CD4-positive, alpha-beta T cell treated with Interferon alpha-2 for 1 hour (primary cell): ENCODE data around the gene ALPP.
"Not testable (repeated sequence)": the region's sequence is repeated elsewhere in the genome, so short reads cannot be mapped to it uniquely, and the experiment has no call there.

Experiments
- DNase-seq, 2 donors: peaks; one replicate each; pipeline ENCODE4 v3.0.0-alpha.2; 2020 to 2022

ALPP gene

DNA sequence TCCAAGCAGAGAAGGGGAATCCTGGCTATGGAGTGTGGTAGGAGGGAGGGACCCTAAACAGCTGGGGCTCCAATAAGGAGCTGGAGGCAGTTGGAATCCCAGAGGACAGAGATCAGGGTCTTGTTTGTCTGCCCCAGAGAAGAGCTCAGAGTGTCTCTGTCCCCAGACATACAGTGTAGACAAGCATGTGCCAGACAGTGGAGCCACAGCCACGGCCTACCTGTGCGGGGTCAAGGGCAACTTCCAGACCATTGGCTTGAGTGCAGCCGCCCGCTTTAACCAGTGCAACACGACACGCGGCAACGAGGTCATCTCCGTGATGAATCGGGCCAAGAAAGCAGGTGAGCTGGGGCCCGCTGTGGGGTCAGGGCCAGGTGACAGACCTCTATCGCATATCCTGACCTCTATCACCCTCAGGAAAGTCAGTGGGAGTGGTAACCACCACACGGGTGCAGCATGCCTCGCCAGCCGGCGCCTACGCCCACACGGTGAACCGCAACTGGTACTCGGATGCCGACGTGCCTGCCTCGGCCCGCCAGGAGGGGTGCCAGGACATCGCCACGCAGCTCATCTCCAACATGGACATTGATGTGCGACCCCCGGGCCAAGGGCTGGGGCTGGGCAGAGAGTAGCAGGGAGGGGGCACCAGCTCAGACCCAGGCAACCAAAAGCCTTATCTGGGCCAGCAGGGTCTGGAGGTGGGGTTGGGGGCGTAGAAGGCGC is 29.0 kb downstream of the ALPP start:
- not testable (repeated sequence) for DNase-seq

DNA sequence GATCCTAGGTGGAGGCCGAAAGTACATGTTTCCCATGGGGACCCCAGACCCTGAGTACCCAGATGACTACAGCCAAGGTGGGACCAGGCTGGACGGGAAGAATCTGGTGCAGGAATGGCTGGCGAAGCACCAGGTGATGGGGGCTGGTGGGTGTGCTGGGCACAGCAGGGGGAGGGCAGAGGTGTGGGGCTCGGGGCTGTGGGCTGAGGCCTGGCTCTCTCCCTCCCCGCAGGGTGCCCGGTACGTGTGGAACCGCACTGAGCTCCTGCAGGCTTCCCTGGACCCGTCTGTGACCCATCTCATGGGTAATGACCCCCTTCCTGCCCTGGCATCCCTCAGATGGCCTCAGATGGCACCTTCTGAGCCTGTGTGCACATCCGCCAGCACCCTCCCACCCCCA is 29.7 kb downstream of the ALPP start:
- DNase-seq, result not testable (repeated sequence)

DNA sequence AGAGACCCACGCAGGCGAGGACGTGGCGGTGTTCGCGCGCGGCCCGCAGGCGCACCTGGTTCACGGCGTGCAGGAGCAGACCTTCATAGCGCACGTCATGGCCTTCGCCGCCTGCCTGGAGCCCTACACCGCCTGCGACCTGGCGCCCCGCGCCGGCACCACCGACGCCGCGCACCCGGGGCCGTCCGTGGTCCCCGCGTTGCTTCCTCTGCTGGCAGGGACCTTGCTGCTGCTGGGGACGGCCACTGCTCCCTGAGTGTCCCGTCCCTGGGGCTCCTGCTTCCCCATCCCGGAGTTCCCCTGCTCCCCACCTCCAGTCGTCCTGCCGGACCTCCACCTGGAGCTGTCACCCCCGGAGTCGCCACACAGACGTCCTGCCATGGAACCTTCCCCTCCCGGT is 31.1 kb downstream of the ALPP start:
- DNase-seq, result not testable (repeated sequence)

DNA sequence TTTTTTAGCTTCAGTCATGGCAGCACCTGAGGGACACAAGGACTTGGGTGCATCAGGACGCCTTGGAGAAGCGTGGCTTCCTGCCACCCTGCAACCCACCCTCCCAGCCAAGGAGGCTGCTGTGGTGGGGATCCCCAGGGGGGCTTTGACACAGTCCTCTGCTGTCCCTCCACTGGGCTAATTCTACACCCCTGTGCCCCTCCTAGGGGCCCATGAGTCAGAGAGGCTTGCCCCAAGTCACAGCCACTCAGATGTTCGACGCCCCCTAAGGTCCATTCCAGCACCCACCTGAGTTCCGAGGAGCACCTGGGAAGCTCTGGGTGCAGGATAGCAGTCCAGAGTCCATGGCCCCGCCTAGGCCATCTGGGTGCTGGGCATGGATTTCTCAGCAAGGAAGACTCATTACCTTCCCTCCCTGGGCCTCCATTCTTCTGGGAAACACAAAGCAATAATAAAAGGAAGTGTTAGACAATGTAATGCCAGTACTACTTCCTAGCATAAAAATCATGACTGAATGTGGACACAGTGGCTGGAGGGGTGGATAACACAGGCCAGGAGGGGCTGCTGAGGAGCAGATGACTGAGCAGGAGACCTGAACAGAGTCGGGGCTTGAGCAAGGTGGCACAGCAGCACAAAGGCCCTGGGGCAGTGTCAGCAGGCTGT is 31.8 kb downstream of the ALPP start:
- DNase-seq, result no peak

DNA sequence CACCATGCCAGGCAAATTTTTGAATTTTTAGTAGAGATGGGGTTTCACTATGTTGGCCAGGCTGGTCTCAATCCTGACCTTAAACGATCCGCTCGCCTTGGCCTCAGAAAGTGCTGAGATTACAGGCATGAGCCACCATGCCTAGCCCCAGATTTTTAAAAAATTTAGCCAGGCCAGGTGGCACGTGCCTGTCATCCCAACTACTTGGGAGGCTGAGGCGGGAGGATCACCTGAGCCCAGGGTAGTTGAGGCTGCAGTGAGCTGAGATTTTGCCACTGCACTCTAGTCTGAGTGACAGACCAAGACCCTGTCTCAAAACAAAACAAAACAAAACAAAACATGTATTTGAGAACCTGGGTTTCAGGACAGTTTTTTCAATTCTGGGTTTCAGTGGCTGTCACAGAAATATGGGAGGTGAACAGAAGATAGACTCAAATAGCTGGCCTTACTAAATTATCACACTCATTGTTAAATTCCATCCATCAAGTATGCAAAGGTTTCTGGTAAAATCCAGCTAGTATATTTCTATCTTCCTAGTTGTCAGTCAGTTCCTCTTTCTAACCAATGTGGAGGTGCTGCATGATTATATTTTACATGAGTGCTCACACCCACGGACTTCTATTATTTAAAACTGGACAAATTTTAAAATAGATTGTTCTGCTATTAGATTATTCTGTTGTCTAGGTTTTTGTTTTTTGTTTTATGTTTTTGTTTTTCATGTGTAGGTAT is 33.5 kb downstream of the ALPP start:
- DNase-seq, result no peak

DNA sequence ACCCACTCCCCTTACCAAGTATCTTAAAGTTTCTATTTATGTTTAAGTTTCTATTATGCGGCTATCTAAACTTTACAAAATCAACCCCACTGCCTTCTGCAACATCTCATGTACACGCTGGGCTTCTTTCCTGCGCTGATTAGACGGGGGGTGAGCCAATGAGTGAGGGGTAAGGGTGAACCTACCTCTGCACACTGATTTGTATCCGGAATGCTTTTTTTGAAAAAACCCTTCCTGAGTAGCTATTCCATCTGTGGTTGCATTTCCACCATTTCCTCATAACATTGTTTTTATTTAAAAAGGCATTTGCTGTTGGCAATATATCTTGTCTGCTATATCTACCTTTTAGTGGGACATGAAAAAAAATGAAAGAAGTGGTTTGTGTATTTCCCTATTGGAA is 34.4 kb downstream of the ALPP start:
- no peak for DNase-seq

DNA sequence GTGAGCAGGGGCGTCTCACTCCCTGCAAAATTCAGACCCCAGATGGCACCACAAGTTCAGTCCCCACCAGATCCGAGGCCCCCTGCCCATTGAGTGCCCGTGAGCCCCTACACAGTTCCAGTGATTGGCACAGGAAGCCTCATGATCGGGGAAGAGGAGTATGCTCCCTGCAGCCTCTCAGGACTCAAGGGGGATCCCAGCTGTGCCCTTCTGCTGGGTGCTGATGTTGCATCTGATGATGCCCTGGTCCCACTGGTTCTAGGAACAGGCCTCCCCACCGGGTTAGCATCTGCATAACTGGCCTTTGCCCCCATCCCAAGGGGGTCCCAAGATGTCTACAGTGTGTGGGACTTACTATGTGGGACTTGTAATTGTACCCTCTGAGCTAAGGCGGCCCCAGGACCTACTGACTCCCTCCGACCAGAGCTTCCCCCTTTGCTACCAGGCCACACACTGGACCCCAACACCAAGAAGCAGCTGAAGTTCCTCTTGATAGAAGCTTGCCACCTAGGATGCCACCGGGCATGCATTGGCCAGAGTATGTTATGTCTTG is 36.7 kb downstream of the ALPP start:
- DNase-seq, result no peak

DNA sequence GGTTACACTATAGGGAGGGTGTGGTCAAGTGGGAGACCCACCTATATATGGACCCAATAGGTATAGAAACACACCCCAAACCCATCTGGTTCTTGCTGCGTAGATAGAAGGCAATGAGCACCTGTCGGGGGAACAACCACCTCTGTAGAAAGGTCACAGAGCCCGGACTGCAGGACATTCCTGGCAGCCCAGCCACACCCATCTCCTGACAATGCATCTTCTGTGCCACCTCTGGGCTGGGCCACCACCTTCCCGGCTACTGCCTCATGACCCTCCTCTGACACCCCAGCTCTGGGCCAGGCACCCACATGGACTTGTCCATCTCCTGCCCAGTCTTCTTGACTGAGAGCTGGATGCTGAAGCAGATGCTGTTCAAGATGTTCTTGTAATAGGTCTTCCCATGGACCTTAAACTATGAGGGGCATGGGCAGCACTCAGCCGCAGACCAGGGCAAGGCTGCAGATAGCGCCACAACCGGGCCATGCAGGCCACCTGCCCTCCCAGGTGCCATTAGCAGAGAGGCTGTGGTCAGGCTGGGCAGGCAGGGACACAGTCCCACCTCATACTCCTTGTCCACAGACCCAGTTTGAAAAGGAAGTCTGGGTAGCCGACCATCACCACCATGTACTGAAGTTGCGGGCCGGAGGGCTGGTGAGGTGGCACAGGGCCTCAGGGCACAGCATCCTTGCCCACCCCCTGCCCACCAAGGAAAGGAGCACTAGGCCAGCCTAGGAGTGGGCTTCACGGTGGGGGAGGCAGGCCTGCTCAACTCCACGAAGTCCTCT is 37.4 kb downstream of the ALPP start:
- DNase-seq, result no peak

DNA sequence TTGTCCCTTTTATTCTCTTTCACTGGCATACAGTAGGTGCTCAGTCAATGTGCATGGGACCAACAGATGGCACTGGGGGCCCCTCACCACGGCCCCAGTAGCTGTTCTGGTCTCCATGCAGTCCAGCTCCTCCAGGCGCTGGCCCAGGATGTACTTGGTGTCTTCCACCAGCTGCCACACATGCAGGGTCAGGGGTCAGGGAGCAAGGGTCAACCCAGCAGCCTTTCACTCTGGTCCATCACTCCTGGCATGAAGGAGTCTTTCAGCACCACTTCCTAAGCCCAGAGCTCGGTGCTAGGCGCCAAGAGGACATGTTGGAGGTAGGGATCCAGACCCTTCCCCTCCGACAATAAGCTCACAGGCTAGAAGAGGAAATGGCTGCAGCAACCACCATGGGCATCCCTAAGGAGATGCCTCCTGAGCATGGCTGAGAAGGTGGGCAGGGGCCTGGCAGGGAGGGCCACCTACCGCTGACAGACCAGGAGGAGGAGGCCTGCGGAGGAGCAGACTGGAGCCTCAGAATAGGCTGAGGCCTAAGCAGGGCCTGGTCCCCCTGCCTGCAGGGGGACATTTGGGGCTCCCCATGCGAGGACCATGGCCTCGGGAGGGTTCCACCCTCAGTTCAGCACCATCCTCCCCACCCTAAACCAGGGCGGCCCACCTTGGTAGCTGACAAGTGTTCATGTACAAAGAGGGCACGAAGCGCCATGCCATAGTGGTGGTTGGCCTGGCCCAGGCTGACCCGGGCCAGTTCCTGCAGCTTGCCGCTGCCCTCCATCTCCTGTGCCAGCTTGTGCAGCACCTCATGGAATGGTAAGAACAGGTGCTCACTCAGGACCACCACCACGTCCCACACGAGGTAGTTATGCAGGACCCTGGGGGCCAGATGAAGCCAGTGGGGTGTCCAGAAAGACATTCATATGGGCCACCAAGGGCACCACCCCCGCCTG is 38.2 kb downstream of the ALPP start:
- DNase-seq, result no peak

DNA sequence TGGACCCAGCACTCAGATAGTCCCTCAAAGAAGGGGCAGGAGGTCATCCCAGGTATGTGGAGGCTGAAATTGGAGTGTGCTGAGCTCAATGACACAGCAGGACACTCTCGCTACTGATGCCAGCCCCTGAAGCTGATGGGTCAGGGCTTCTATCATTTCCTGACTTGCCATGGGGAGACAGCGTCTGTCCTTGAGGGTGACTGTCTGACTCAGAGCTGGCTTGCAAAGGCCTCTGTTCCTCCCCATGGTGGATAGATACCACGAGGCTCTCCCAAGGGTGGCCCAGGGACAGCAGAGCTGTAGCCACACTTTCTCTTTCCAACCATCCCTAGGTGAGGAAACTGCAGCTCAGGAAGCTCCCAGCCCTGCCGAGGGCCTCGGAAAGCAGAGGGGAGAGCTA is 38.9 kb downstream of the ALPP start:
- DNase-seq, result no peak

DNA sequence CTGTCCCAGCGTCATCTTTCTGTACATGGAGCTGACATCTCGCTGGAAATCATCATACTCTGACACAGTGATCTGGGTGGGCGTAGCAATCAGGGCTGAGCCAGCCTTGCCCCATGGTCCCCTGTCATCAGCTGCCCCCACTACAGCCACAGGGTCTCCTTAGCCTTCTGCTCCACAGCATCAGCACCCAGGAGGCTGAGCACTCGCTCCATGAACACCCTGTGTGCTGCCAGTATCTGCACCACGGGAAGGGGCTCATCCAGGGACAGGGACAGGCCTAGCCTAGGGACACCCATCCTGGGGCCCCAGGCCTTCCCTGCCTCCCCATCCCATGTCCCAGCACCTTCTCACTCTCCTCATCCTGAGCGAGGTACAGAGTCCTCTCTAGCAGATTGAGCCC is 39.5 kb downstream of the ALPP start:
- DNase-seq, result no peak

DNA sequence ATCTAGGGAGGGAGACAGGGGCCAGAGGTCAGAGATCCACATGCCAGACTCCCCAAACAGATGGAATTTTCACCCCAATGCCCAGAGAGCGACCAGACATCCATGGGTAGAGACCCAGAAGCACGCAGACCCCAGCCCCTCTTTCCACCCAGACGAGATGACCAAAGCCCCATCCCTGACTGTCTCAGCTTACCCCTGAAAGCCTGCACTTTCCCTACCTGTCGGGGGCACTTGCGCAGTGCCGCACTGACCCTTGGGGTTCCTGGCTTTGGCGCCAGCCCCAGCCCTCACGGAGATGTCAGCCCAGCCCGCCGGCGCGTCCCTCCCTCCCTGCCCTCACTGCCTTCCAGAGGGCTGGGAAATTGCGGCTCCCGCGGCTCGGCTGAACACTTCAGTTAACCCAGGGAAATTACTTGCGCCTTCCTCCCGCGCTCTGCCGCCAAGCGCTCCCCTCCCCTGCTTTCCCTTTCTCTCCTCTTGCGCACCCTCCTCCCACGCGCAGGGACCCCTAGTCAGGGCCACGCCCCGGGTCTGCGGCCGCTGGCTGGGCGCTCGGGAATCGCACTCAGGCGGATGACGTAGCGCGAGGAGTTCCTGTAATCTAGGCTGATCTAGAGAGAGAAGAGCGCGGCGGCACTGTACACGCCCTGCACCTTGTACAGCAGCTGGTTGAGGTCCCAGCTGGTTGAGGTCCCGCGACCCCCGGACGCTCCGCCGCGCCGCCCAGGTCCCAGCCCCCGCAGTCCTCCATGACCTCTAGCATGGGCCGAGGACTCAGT is 40.1 kb downstream of the ALPP start:
- no peak for DNase-seq

DNA sequence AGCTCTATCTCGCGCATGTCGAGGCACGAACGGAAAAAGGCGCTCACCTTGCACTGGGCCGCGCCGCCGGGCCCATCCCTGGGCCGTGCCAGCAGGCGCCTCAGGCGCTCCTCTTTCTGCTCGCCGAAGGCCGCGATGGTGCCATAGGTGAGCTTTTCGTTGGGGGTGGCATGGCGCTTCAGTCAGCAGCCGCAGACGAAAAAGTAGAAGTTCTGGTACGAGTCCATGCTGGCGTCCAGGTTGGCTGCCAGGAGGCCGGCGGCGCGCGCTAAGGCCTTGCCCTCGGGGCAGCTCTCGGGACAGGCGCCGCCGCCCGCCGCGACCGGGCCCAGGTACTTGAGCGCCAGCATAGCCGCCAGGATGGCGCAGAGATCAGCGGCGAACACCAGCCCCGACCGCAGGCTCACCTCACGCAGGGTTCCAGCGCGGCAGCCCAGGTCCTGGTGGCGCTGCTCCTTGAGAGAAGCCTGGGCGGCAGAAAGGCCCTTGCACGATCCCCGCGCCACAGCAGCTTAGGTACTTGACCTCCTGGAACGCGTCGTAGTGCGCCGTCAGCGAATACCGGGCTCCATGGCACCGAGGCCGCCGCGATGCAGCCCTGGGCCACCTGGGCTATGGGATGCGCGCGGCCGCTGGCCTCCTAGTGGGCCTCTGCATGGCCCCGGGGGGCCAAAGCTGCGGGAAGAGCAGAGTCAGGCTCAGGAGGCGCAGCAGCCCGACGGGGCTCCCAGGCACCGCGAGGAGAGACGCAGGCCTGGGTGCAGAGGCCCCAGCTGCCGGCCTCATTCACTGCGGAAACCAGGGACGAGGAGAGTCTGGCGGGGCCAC is 40.9 kb downstream of the ALPP start:
- no peak for DNase-seq

DNA sequence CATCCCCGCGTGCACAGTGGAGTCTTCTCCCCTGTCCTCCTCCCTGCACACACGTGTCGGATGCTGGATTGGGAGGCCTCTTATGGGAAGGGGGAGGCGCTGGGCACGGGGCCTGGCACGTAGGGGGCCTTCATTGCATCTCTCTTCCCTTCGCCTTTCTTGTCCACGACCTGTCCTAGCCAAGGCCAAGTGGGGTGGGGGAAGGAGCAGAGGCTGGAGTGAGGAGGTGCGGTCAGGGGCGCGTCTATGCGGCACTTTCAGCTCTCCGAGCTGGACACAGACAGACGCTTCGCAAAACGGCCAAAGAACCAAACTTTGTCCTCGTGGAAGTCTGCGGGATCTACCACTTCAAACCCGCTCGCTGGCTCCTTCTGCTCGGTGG is 41.5 kb downstream of the ALPP start:
- no peak for DNase-seq

DNA sequence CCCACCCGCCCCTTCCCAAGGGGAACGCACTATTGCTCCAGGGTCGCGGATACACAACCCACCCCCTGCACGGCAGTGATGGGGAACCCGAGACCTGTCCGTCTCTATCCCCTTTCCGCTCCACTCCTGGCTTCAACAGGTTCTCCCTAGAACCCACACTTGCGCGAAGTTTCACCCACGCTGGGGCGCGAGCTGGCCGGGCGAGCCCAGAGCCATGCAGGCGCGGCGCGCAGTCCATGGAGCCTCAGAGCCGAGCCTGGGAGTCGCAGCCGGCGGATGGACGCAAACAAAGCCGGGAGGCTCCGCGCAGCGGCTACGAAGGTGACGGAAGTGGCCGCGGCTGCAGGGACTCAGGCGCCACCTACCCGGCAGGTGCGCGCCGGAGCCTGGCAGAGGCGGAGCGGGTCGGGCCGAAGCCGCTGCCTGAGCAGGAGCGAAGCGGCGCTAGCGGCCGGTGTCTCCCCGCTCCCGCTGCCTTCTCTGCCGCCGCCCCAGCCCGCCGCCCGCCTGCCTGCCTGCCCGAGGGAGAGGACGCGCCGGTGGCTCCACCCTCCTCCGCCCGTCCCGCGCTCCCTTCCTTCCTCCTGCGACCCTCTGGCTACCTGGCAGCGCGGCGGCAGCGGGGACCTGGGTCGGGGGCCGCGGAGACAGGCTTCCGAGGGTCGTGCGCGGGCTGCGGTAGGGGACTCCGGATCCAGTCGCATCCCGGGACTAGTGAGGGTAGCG is 42.1 kb downstream of the ALPP start:
- peak in 1 of 2 donors; percentile 14 for DNase-seq

DNA sequence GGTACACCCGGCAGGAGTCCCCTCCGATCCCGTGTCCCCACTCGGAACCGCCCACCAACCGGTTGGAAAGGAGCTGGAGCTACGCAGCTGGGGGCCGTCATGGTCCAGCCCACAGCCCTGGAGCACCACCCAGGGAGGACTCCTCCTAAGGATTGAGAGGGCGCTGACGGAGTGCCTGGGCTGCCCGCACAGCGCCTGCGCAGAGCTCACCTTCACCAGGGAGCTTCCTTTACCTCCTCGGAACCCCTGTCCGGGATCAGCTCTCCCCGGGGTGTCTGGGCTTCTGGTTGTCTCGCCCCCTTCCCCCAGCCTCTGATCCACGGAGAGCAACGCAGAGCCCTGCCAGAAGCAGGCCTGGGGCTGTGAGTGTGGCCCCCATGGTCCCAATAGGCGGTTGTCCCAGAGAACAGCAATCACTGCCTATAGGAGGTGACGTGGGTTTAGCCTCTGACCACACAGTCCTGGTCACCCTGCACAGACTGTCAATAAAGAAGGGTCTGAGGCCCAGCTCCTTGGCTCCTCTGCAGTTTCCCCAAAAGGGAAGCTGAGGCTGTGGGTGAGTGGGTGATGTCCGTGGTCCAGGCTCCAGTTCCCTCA is 42.7 kb downstream of the ALPP start:
- DNase-seq, result no peak

DNA sequence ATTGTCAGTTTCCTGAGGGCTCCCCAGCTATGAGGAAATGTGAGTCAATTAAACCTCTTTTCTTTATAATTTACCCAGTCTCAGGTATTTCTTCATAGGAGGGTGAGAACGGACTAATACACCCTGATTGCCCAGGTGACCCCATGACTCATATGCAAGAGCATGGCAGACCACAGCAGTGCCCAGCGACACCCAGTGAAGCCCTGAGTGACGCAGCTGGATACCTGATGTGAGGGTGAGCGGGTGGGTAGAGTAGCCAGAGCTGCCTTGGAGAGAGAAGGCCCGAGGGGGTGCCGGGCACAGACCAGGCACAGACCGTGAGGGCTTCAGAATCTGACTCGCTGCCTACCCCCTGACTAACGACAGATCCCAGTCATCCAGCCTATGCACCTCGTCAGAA is 43.5 kb downstream of the ALPP start:
- no peak for DNase-seq

DNA sequence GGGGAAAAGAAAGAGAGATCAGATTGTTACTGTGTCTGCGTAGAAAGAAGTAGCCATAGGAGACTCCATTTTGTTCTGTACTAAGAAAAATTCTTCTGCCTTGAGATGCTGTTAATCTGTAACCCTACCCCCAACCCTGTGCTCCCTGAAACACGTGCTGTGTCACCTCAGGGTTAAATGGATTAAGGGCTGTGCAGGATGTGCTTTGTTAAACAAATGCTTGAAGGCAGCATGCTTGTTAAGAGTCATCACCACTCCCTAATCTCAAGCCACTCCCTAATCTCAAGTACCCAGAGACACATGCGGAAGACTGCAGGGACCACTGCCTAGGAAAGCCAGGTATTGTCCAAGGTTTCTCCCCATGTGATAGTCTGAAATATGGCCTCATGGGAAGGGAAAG is 44.4 kb downstream of the ALPP start:
- not testable (repeated sequence) for DNase-seq

DNA sequence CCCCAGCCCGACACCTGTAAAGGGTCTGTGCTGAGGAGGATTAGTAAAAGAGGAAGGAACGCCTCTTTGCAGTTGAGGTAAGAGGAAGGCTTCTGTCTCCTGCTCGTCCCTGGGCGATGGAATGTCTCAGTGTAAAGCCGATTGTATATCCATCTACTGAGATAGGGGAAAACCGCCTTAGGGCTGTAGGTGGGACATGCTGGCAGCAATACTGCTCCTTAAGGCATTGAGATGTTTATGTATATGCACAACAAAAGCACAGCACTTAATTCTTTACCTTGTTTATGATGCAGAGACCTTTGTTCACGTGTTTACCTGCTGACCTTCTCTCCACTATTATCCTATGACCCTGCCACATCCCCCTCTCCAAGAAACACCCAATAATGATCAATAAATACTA is 44.9 kb downstream of the ALPP start:
- DNase-seq, result not testable (repeated sequence)
